ENCODE results near the gene GALNT10.

DNA sequence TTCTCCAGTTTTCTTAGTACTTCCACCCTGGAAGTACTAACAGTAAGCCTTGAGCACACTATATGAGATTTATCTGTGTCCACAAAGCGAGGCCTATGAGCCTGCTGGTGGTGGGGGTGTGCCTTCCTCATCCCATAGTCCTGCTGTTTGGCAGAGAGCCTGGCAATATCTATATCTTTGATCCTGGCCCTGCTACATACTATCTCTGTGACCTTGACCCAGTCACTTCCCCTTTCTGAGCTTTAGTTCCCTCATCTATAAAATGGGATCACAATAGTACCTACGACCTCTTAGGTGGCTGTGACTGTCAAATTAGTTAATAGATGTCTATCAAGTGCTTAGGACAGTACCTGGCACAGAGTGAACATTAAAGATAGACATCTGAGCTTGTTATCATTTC lies 140.7 kb downstream of the GALNT10 start:
- no peak for TF ChIP-seq SP1 (IDR thresholded peaks at IDR 0.05)
- no peak for TF ChIP-seq FOXM1 (IDR thresholded peaks at IDR 0.05; ENCODE audit: borderline replicate concordance)
- no peak for TF ChIP-seq BHLHE40 (IDR thresholded peaks at IDR 0.05; ENCODE audit: borderline replicate concordance)
- no peak for TF ChIP-seq ZNF384 (IDR thresholded peaks at IDR 0.05)
- TF ChIP-seq TARDBP (IDR thresholded peaks at IDR 0.05) = no peak
- TF ChIP-seq SUZ12 (IDR thresholded peaks at IDR 0.05) = no peak
- TF ChIP-seq FOXA1 (IDR thresholded peaks at IDR 0.05) = no peak
- TF ChIP-seq FOXK2 (IDR thresholded peaks at IDR 0.05) = no peak
